ENCODE measurements around the gene CALHM1.

- TF ChIP-seq CTCF (IDR thresholded peaks at IDR 0.05) = no peak
- no peak for TF ChIP-seq POLR2A (IDR thresholded peaks at IDR 0.05)
Measured at GRCh38 chr10:103417601-103418000, 41.1 kb downstream of the CALHM1 start.

All from thyroid gland (tissue), 4 donors.